Colonic mucosa (tissue), 4 donors: ENCODE measurements around the gene SLC4A9. TPM values are rescaled to one million over a fixed set of nuclear protein-coding genes. Genes with fewer than 3 reads are reported as not detected.
"Not testable (repeated sequence)": the region's sequence is repeated elsewhere in the genome, so short reads cannot be mapped to it uniquely, and the experiment has no call there.

ENCODE experiments used
- DNase-seq: peaks from one replicate; pipeline ENCODE4 v3.0.0-alpha.2; 2020
- H3K27ac ChIP-seq: fragments of 200-600 bp; one replicate; pipeline ENCODE4 v1.8.0; 2021
- H3K27me3 ChIP-seq: fragments of 200-600 bp; one replicate; pipeline ENCODE4 v1.8.0; 2021
- H3K36me3 ChIP-seq: fragments of 200-600 bp; one replicate; pipeline ENCODE4 v1.8.0; 2021
- H3K4me1 ChIP-seq: fragments of 200-600 bp; one replicate; pipeline ENCODE4 v1.8.0; 2021; ENCODE audit warnings: mild to moderate bottlenecking
- H3K4me3 ChIP-seq: fragments of 200-600 bp; one replicate; pipeline ENCODE4 v1.8.0; 2021
- H3K9ac ChIP-seq, 2 donors: one replicate each; pipeline ENCODE4 v1.7.0; 2013; ENCODE audit warnings: control low read depth in 2 of 2, low read depth in 2 of 2, low read length in 2 of 2
- H3K9me3 ChIP-seq: fragments of 200-600 bp; one replicate; pipeline ENCODE4 v1.8.0; 2021
- intact Hi-C: fragments of 100-400 bp; cut with DNase I; formaldehyde crosslinking; loops from one replicate; pipeline ENCODE4 v1.14.1; 2022
- total RNA-seq, 2 donors: library from RNA; stranded (reverse); fragmentation: NEBNext Ultra II Directional in 1 of 2; extraction: Animal tissue kit (Norgen Biotek cat#: 25700) in 1 of 2; gene quantifications; one replicate each; pipeline ENCODE4 v1.2.1, GENCODE V29; 2021
- TF ChIP-seq, protein P1 (sequence below): fragments of 200-600 bp; IDR thresholded peaks from one replicate; pipeline ENCODE4 v1.8.0; 2022; ENCODE audit warnings: antibody characterized with exemption, mild to moderate bottlenecking
- donor health status: healthy.
- donor health status: DM: no; HTN: no; CAD: no.
- donor health status: DM: no; HTN: no; CAD: no.

SLC4A9 gene
- total RNA-seq, 2 donors from 2014 or later, result 0.42 TPM; not detected in 1

DNA sequence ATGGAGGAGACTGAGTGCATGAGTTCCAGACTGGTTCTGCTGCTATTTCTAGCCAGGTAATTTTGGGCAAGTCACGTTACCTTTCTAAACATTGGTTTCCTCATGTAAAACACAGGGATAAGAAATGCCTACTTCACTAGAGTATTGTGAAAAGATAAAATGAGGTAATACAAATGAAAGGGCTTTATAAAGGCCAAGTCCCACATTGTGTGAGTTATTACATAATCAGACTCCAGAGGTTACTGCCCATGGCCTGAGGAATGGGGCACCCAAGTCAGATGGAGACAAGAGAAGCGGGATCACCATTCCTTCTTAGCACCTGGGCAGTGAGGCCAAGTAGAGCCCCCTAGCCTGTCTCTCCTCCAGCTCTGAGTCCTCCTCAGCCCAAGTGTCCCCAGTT, 21.1 kb upstream of the SLC4A9 start:
- no peaks in the 10 kb centered on the region for H3K4me1 ChIP-seq
- no peak overlapping the region for H3K4me3 ChIP-seq
- TF ChIP-seq, protein P1, sequence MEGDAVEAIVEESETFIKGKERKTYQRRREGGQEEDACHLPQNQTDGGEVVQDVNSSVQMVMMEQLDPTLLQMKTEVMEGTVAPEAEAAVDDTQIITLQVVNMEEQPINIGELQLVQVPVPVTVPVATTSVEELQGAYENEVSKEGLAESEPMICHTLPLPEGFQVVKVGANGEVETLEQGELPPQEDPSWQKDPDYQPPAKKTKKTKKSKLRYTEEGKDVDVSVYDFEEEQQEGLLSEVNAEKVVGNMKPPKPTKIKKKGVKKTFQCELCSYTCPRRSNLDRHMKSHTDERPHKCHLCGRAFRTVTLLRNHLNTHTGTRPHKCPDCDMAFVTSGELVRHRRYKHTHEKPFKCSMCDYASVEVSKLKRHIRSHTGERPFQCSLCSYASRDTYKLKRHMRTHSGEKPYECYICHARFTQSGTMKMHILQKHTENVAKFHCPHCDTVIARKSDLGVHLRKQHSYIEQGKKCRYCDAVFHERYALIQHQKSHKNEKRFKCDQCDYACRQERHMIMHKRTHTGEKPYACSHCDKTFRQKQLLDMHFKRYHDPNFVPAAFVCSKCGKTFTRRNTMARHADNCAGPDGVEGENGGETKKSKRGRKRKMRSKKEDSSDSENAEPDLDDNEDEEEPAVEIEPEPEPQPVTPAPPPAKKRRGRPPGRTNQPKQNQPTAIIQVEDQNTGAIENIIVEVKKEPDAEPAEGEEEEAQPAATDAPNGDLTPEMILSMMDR, result no peak
- intact Hi-C loops, result no loop called here
- H3K27me3 ChIP-seq, result no peaks in the 10 kb centered on the region
- no peaks in the 10 kb centered on the region for H3K9me3 ChIP-seq
- H3K27ac ChIP-seq, result no peak overlapping the region
- H3K9ac ChIP-seq, result no peak overlapping the region
- DNase-seq, result no peak
- H3K36me3 ChIP-seq, result no peaks in the 10 kb centered on the region

DNA sequence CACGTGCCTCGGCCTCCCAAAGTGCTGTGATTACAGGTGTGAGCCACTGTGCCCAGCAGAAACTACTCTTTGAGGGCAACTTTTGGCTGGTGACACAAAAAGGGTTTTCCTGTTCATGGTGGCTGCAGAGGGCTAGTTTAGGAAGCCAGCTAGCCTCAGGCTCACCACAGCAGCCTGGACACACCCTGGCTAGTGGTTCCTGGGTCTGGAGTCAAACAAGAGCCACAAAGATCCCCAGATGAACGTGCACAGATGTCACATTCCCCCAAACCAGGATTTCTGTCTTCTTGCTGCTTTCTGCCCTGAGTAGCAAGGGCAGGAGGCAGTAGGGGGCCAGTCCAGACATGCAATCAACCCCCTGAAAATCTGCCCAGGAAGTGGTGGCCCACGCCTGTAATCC, 20.4 kb upstream of the SLC4A9 start:
- TF ChIP-seq, protein P1, result no peak
- no peak for DNase-seq
- Histone ChIP-seq H3K27me3 (no peaks in the 10 kb centered on the region), H3K4me3 (no peak overlapping the region), H3K4me1 (no peaks in the 10 kb centered on the region), H3K9me3 (no peaks in the 10 kb centered on the region), H3K36me3 (no peaks in the 10 kb centered on the region), H3K27ac (no peak overlapping the region), H3K9ac (no peak overlapping the region)
- intact Hi-C loops, result no loop called here

DNA sequence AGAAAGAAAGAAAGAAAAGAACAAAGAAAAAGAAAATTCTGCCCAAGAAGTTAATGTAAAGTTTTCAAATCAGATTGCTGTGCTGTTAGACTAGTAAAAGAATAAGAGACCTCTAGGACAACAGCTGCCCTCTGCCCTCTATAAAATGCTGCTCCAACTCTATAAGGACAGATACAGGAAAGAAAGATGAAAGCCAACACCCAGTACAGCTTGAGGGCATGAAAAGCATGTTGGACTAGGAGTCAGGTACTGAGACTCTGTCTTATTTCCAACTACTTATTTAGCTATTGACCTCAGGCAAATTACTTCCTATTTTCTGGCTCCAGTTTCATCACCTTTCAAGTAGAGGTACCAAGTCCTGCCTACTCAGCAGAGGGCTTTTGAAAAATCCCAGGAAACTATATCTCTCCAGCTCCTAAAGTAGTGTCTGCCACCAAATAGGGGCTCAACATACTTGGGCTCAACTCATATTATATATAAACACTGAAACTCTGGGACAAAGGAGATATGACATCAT, 19.3 kb upstream of the SLC4A9 start:
- no peak overlapping the region for H3K4me3 ChIP-seq
- H3K27ac ChIP-seq, result no peak overlapping the region
- no peaks in the 10 kb centered on the region for H3K36me3 ChIP-seq
- H3K9ac ChIP-seq, result no peak overlapping the region
- no peaks in the 10 kb centered on the region for H3K9me3 ChIP-seq
- TF ChIP-seq, protein P1, result no peak
- DNase-seq, result no peak
- no peaks in the 10 kb centered on the region for H3K27me3 ChIP-seq
- intact Hi-C loops, result no loop called here
- H3K4me1 ChIP-seq, result peaks cover 5% of the 10 kb centered on the region

DNA sequence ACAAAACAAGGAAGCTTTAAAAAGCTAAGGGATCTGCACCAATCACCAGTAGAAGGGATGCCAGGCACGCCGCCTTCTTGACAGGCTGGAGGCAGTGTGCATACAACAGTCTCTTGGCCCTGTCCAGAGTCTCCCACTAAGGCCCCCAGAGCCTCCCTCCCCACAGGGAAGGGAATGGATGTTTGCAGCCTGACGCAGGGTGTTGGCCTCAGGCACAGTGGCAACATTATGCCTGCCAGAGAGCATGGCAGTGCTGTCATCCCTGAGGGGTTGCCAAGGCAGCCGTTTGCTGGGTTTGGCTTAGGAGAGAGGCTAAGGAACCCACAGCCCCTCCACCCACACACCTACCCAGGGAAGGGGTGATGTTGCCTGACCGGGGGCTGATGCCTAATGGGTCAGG, 18.4 kb upstream of the SLC4A9 start:
- H3K9me3 ChIP-seq, result no peaks in the 10 kb centered on the region
- TF ChIP-seq, protein P1, result no peak
- H3K36me3 ChIP-seq, result no peaks in the 10 kb centered on the region
- H3K4me1 ChIP-seq, result peaks cover 5% of the 10 kb centered on the region
- H3K4me3 ChIP-seq, result no peak overlapping the region
- DNase-seq, result no peak
- no peak overlapping the region for H3K9ac ChIP-seq
- intact Hi-C loops, result no loop called here
- H3K27me3 ChIP-seq, result no peaks in the 10 kb centered on the region
- H3K27ac ChIP-seq, result no peak overlapping the region

DNA sequence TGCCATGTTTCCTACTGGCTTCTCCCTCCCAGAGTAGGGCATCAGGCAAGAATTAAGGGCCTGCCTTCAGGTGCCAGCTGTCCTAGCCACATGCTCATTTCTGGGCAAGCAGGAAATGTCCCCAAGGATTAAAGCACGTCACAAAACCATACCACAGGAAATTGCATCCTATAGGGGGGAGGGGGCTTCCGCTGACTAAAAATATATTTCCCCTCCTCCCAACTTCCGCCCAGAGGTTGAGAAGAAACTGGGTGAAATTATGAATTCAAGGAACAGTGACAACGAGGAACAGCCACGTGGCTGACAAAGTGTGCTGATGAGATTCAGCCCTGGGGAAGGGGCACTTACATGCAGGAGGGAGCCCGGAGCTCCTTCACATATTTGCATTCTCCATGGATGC, 17.7 kb upstream of the SLC4A9 start:
- no peak overlapping the region for H3K27ac ChIP-seq
- H3K4me3 ChIP-seq, result no peak overlapping the region
- no peaks in the 10 kb centered on the region for H3K27me3 ChIP-seq
- no peaks in the 10 kb centered on the region for H3K36me3 ChIP-seq
- no peak for DNase-seq
- peaks cover 7% of the 10 kb centered on the region for H3K4me1 ChIP-seq
- intact Hi-C loops, result no loop called here
- TF ChIP-seq, protein P1, result no peak
- H3K9me3 ChIP-seq, result no peaks in the 10 kb centered on the region
- H3K9ac ChIP-seq, result no peak overlapping the region

DNA sequence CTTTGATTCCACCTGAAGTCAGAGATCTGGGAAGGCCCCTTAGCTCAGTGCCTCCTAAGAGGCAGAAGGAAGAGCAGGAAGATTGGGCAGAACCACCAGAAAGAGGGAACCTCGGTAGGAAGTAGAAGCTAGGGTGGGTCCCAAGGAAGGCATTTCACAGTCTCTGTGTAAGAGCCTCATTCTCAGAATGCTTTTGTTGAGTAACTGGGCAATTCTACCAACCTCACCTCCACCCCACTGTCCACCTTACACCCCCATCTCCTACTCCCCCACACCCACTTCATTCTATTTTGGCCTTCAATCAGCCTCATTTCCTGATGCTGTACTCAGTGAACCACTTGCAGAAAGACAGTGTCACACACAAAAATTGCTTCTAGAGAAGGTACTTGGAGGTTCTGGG, 17.1 kb upstream of the SLC4A9 start:
- DNase-seq, result no peak
- intact Hi-C loops, result no loop called here

DNA sequence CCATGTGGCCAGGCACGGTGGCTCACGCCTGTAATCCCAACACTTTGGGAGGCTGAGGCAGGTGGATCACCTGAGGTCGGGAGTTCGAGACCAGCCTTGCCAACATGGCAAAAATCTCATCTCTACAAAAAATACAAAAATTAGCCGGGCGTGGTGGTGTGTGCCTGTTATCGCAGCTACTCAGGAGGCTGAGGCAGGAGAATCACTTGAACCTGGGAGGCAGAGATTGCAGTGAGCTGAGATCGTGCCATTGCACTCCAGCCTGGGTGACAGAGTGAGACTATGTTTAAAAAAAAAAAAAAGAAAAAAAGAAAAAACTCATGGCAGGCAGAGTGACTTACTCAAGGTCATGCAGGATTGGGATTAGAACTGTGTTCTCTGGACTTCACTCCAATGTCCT, 16.1 kb upstream of the SLC4A9 start:
- H3K9me3 ChIP-seq, H3K9ac ChIP-seq, H3K27ac ChIP-seq, H3K27me3 ChIP-seq, H3K36me3 ChIP-seq, DNase-seq, intact Hi-C loops, H3K4me3 ChIP-seq: not testable (repeated sequence)
- H3K4me1 ChIP-seq, result peaks cover 11% of the 10 kb centered on the region

More for the DNA sequence above, 17.1 kb upstream of the SLC4A9 start:
- Histone ChIP-seq H3K4me1 (peaks cover 11% of the 10 kb centered on the region), H3K9ac (no peak overlapping the region), H3K4me3 (no peak overlapping the region), H3K27ac (no peak overlapping the region), H3K9me3 (no peaks in the 10 kb centered on the region), H3K27me3 (no peaks in the 10 kb centered on the region), H3K36me3 (no peaks in the 10 kb centered on the region)
- TF ChIP-seq, protein P1, result no peak
